ENCODE results near the gene NKD1. TPM values are rescaled to one million over a fixed set of nuclear protein-coding genes. Genes with fewer than 3 reads are reported as not detected.
A peak's percentile ranks its signal among the peaks of the same experiment; 100 is the strongest.

NKD1 gene
- total and polyA plus RNA-seq, 2 of the 8 experiments (the other 6 are each of a cell fraction or from before 2014, with no cell fraction given), result 0.70 to 4.5 TPM

DNA sequence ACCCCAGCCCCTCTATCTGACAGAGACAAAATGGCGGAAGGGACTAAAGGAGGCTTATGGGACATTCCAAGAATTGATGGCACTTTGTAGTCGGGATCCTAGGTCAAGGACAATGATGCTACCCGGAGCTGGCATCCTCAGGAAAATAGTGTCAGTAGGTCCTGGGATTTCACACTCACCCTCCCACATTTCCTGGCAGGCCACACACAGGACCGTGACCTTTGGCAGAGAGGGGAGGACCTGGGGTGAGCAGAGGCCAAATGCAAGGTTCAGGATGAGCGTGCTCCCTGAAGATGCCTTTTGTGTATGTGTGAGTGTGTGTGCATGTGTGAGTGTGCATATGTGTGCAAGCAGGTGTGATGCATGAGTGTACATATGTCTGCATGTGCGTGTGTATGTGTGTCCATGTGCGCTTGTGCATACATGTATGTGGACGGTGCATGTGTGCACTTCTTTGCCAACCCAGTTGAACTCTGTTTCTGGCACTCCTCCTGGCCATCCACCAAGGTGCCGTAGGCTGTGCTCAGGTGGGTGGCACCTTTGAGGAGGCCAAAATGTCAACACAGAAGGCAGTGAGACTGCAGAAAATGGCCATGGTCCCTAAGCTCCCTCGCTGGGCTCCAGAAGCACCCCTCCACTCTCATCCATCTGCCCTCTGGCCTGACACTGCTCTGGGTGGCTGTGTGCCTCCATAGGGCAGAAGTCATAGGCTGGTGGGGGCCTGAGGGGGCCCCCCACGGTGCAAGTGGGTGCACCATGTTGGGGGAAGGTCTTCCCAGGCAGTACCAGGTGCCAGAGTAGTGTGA, 72.7 kb downstream of the NKD1 start:
- Histone ChIP-seq H3K27ac (ENCODE audit: low read depth, low read length) (no peak overlapping the region; the same call in 1 of the 2 replicates), H3K36me3 (ENCODE audit: control insufficient read depth in 2 of 4, insufficient read depth in 4 of 4, low read length in 3 of 4) (no peaks in the 10 kb centered on the region), H3K79me2 (ENCODE audit: control insufficient read depth in 1 of 2, insufficient read depth in 2 of 2, low read length in 2 of 2) (no peaks in the 10 kb centered on the region), H3K4me2 (ENCODE audit: insufficient read depth in 1 of 2, low read depth in 2 of 2, low read length in 2 of 2) (no peak overlapping the region), H4K8ac (ENCODE audit: extremely low read depth, insufficient read depth, low read length) (no peak overlapping the region; the same call in 1 of the 2 replicates), H2BK15ac (ENCODE audit: low read length) (no peak overlapping the region), H4K91ac (replicated peaks; ENCODE audit: insufficient read length, low read length) (no peak overlapping the region), H3K4me1 (replicated peaks in 1 of 4; ENCODE audit: control insufficient read depth in 3 of 4, insufficient read depth in 4 of 4, low read length in 3 of 4) (peaks cover 0 to 2% (median 1%) of the 10 kb centered on the region in 4 experiments; a peak in 1 of 7 replicates), H3K14ac (ENCODE audit: insufficient read length) (no peak overlapping the region), H3K18ac (ENCODE audit: extremely low read depth, low read length) (no peak overlapping the region), H2BK120ac (replicated peaks; ENCODE audit: low read depth, low read length) (no peak overlapping the region), H3K56ac (replicated peaks; ENCODE audit: insufficient read length, low read depth, low read length) (no peak overlapping the region), H4K20me1 (replicated peaks in 1 of 2; ENCODE audit: control insufficient read depth in 1 of 2, insufficient read depth in 2 of 2, low read length in 2 of 2) (no peaks in the 10 kb centered on the region), H3K23ac (ENCODE audit: insufficient read length) (no peak overlapping the region), H3K9me3 (ENCODE audit: insufficient read depth in 2 of 2, low read depth in 1 of 2, low read length in 1 of 2) (no peaks in the 10 kb centered on the region), H3K4ac (replicated peaks; ENCODE audit: insufficient read length, low read depth, low read length) (no peak overlapping the region), H3K23me2 (ENCODE audit: low read depth, low read length) (no peaks in the 10 kb centered on the region), H3K79me1 (ENCODE audit: low read depth, low read length) (no peaks in the 10 kb centered on the region), H2BK12ac (ENCODE audit: low read depth, low read length) (no peak overlapping the region; the same call in 1 of the 2 replicates), H2AK5ac (ENCODE audit: low read depth, low read length) (0 out of 2 replicates have a peak overlapping the region, but pooled peaks have one; percentile 85), H3K4me3 (ENCODE audit: extremely low read depth in 1 of 4, insufficient read depth in 2 of 4, low read depth in 3 of 4, low read length in 4 of 4) (no peak overlapping the region), H3K9ac (replicated peaks in 1 of 4; ENCODE audit: extremely low read depth in 1 of 4, low read depth in 3 of 4, low read length in 3 of 4) (no peak overlapping the region; a peak in 1 of 7 replicates), H2AFZ (ENCODE audit: low read length) (no peak overlapping the region), H2BK20ac (ENCODE audit: low read length) (no peak overlapping the region), H4K5ac (ENCODE audit: insufficient read length, low read depth, low read length) (no peak overlapping the region), H2BK5ac (ENCODE audit: low read depth, low read length) (no peak overlapping the region), H3K27me3 (replicated peaks in 1 of 4; ENCODE audit: control insufficient read depth in 3 of 4, extremely low read depth in 1 of 4, insufficient read depth in 3 of 4, low read length in 3 of 4) (no peaks in the 10 kb centered on the region)
- ChIA-PET CTCF (ENCODE audit: partially characterized antibody) (interaction anchor here (0.6 to 1.7 kb wide), 5 partner anchors 8 to 238 kb away, joined by 3 read pairs; no protein-coding TSS in a partner anchor), POLR2A (ENCODE audit: partially characterized antibody) (no interaction called here)
- FAIRE-seq (no peak), DNase-seq (ENCODE audit: low read depth in 1 of 2, low spot score in 2 of 2) (no peak)
- WGBS, 2 experiments (ENCODE audit: extremely low coverage in 1 of 2, insufficient coverage in 1 of 2, insufficient read length in 1 of 2, insufficient replicate concordance in 2 of 2, low coverage in 1 of 2, low lambda C conversion rate in 2 of 2, missing lambda C conversion rate in 1 of 2), result 89% methylated on average over 11 of the region's 11 CpGs; no CpG with 5 or more reads in 1 of the 2 experiments
- TF ChIP-seq JUND (IDR thresholded peaks at IDR 0.05; ENCODE audit: low read length) (no peak), KDM4A (IDR thresholded peaks at IDR 0.05; ENCODE audit: low read depth, low read length, severe bottlenecking) (no peak), KDM1A (IDR thresholded peaks at IDR 0.05; ENCODE audit: borderline replicate concordance, low read length) (no peak), CEBPB (IDR thresholded peaks at IDR 0.05; ENCODE audit: low read depth, low read length) (no peak), HDAC6 (IDR thresholded peaks at IDR 0.05; ENCODE audit: low read depth, low read length) (no peak), POU5F1 (IDR thresholded peaks at IDR 0.05; ENCODE audit: low read depth, low read length) (no peak), TAF7 (optimal IDR thresholded peaks at IDR 0.05; ENCODE audit: borderline replicate concordance, low read depth, low read length) (no peak), GTF2F1 (IDR thresholded peaks at IDR 0.05; ENCODE audit: borderline replicate concordance, low read depth, low read length) (no peak), RAD21 (IDR thresholded peaks at IDR 0.05 in 1 of 2, conservative IDR thresholded peaks at IDR 0.05 in 1 of 2; ENCODE audit: low read depth in 2 of 2, low read length in 2 of 2) (no peak), FOSL1 (IDR thresholded peaks at IDR 0.05; ENCODE audit: insufficient read depth, low read depth, low read length) (no peak), NANOG (IDR thresholded peaks at IDR 0.05; ENCODE audit: insufficient read depth, low read depth, low read length, poor library complexity, severe bottlenecking) (no peak), SIRT6 (IDR thresholded peaks at IDR 0.05; ENCODE audit: low read length) (no peak)

Measured in H1 (cell line).